ENCODE data around the gene GPX2.

GRCh38 chr14:64970041-64970440 is 27.5 kb upstream of the GPX2 start:
- TF ChIP-seq POLR2A (IDR thresholded peaks at IDR 0.05) (no peak), CTCF (IDR thresholded peaks at IDR 0.05) (no peak), POLR2AphosphoS5 (IDR thresholded peaks at IDR 0.05) (no peak), EP300 (IDR thresholded peaks at IDR 0.05) (no peak)
